GM12878 (cell line): Measurements from ENCODE around the gene OPN4. TPM values are rescaled to one million over a fixed set of nuclear protein-coding genes. Genes with fewer than 3 reads are reported as not detected.

Experiments
- ATAC-seq: fragments of 200-7000 bp; cut with Tn5 transposase; 3 replicates; pipeline ENCODE4 v1.9.1; 2020; ENCODE audit warnings: mild to moderate bottlenecking, moderate library complexity
- BruUV-seq: library from RNA; stranded (reverse); fragments of 400-500 nt; replicated peaks from 2 replicates; lab custom pipeline; 2021; lab: Mats Ljungman, UMichigan
- CTCF ChIA-PET: fragments of 300-600 bp; sonication (Branson Sonifier 250); formaldehyde crosslinking; extraction: SDS; loops from one replicate; lab custom pipeline; 2021; ENCODE audit warnings: inconsistent platforms; lab: Yijun Ruan, JAX
- POLR2A ChIA-PET: fragments of 350-600 bp; formaldehyde crosslinking; extraction: SDS; loops from one replicate; lab custom pipeline; 2021; ENCODE audit warnings: inconsistent platforms; lab: Charles Lee
- RAD21 ChIA-PET: fragments of 300-600 bp; sonication (Branson Sonifier 250); formaldehyde crosslinking; loops from one replicate; lab custom pipeline; 2023; ENCODE audit warnings: antibody characterized with exemption; ENCODE audit not compliant: unreplicated experiment; lab: Charles Lee
- SMC1A ChIA-PET: fragments of 300-600 bp; sonication (Branson Sonifier 250); formaldehyde crosslinking; loops from one replicate; lab custom pipeline; 2023; ENCODE audit not compliant: unreplicated experiment, uncharacterized antibody; lab: Charles Lee
- DNase-seq: peaks from one replicate; pipeline ENCODE4 v3.0.0-alpha.2; 2011; ENCODE audit warnings: low read depth, low spot score
- FAIRE-seq: peaks from 3 replicates; lab custom pipeline; 2011; peaks lifted over from hg19 to GRCh38; lab: Jason Lieb, UNC
- H2AFZ ChIP-seq: 2 replicates; pipeline ENCODE4 v1.6.0; 2011; ENCODE audit warnings: low read depth, low read length, control low read depth; ENCODE audit not compliant: control insufficient read depth
- H3K27ac ChIP-seq: 2 replicates; pipeline ENCODE4 v1.5.1; 2011; ENCODE audit warnings: control low read depth; ENCODE audit not compliant: control insufficient read depth, insufficient read depth
- H3K27me3 ChIP-seq, 2 experiments: replicated peaks in 1 of 2; 2 replicates each; pipeline versions ENCODE4 v1.6.0 to v1.6.1; 2011; ENCODE audit warnings: low read length in 1 of 2; ENCODE audit not compliant: control insufficient read depth in 2 of 2, insufficient read depth in 2 of 2
- H3K36me3 ChIP-seq, 2 experiments: 2 replicates each; pipeline ENCODE4 v1.5.1; 2011; ENCODE audit warnings: low read length in 1 of 2; ENCODE audit not compliant: control insufficient read depth in 2 of 2, insufficient read depth in 2 of 2
- H3K4me1 ChIP-seq: 2 replicates; pipeline ENCODE4 v1.6.1; 2011; ENCODE audit warnings: mild to moderate bottlenecking, low read length, moderate library complexity, mixed read lengths; ENCODE audit not compliant: control insufficient read depth, insufficient read depth
- H3K4me2 ChIP-seq: 2 replicates; pipeline ENCODE4 v1.6.0; 2011; ENCODE audit warnings: control low read depth; ENCODE audit not compliant: control insufficient read depth, insufficient read depth
- H3K4me3 ChIP-seq: fragments of 200-600 bp; sonication (generic); 2 replicates; pipeline ENCODE4 v1.5.1; 2016
- H3K79me2 ChIP-seq: 2 replicates; pipeline ENCODE4 v1.6.0; 2011; ENCODE audit warnings: low read length; ENCODE audit not compliant: control insufficient read depth, insufficient read depth
- H3K9ac ChIP-seq: 2 replicates; pipeline ENCODE4 v1.8.0; 2011; ENCODE audit warnings: low read length, control low read depth, mixed read lengths; ENCODE audit not compliant: control insufficient read depth, insufficient read depth
- H3K9me3 ChIP-seq: replicated peaks from 3 replicates; pipeline ENCODE4 v1.5.1; 2011; ENCODE audit warnings: mild to moderate bottlenecking, low read length; ENCODE audit not compliant: control insufficient read depth, insufficient read depth
- H4K20me1 ChIP-seq: 2 replicates; pipeline ENCODE4 v1.6.0; 2011; ENCODE audit not compliant: control insufficient read depth, insufficient read depth
- BCL11A ChIP-seq: IDR thresholded peaks from 2 replicates; pipeline ENCODE4 v1.6.1; 2011; ENCODE audit warnings: low read depth, low read length
- ESRRA ChIP-seq: IDR thresholded peaks from 2 replicates; pipeline ENCODE4 v1.6.1; 2012; ENCODE audit warnings: mild to moderate bottlenecking, low read length, improper control_type of control experiment
- HDGF ChIP-seq: fragments of 450-650 bp; IDR thresholded peaks from 2 replicates; pipeline ENCODE4 v1.6.1; 2016; ENCODE audit warnings: antibody characterized with exemption
- IKZF2 ChIP-seq, 2 experiments: fragments of 450-650 bp; IDR thresholded peaks; 2 replicates each; pipeline ENCODE4 v1.6.1; 2017; ENCODE audit warnings: mild to moderate bottlenecking in 2 of 2, moderate library complexity in 2 of 2
- NFXL1 ChIP-seq: fragments of 450-650 bp; IDR thresholded peaks from 2 replicates; pipeline ENCODE4 v1.6.1; 2017; ENCODE audit warnings: antibody characterized with exemption, mild to moderate bottlenecking, borderline replicate concordance
- SPI1 ChIP-seq: IDR thresholded peaks from 2 replicates; pipeline ENCODE4 v1.6.1; 2011; ENCODE audit warnings: low read depth, mild to moderate bottlenecking, low read length, moderate library complexity, borderline replicate concordance; ENCODE audit not compliant: insufficient read depth
- ZNF274 ChIP-seq: IDR thresholded peaks from one replicate; pipeline ENCODE4 v1.8.0; 2011; ENCODE audit not compliant: insufficient read length, insufficient read depth
- WGBS: methylation state at CpG from one replicate; pipeline ENCODE4 v1.1.6; 2016; ENCODE audit warnings: low lambda C conversion rate; ENCODE audit not compliant: insufficient replicate concordance, insufficient coverage; ENCODE audit errors: missing lambda C conversion rate; 5-methylcytosine and 5-hydroxymethylcytosine counted together
- in situ Hi-C: fragments of 300-500 bp; cut with MboI; formaldehyde crosslinking; loops from 9 replicates; pipeline ENCODE4 v1.14.3; 2018; ENCODE audit warnings: mixed read lengths
- intact Hi-C: fragments of 100-400 bp; cut with micrococcal nuclease; formaldehyde crosslinking; loops from one replicate; pipeline ENCODE4 v1.14.2; 2022; ENCODE audit not compliant: unreplicated experiment
- polyA plus RNA-seq, 11 experiments: library from polyadenylated mRNA; depleted of rRNA in 4 of 11; unstranded in 6 of 11; stranded (reverse) in 5 of 11; fragments of >200 nt; fragmentation: Nextera tagmentation in 4 of 11; fragmentation: Illumina TruSeq in 1 of 11; extraction: Ambion mirVana in 4 of 11; extraction: Trizol in 1 of 11; gene quantifications; 1 replicate in 1 of 11; 2 replicates in 10 of 11; pipeline versions ENCODE4 v1.2.1 to v1.2.3, GENCODE V29; 2011 to 2016; ENCODE audit warnings: inconsistent platforms in 2 of 11, missing spikeins in 2 of 11, low read depth in 1 of 11
- total RNA-seq, 4 experiments: library from RNA; depleted of rRNA in 3 of 4; stranded (reverse); fragments of >200 nt in 3 of 4; fragmentation: Illumina TruSeq in 1 of 4; extraction: Trizol in 1 of 4; gene quantifications; 2 replicates each; pipeline versions ENCODE4 v1.2.1 to v1.2.3, GENCODE V29; 2013 to 2021
- TF ChIP-seq, protein P1 (sequence below): IDR thresholded peaks from 2 replicates; pipeline ENCODE4 v1.6.1; 2012; ENCODE audit warnings: low read length, inconsistent platforms
- TF ChIP-seq, protein P2 (sequence below): IDR thresholded peaks from 2 replicates; pipeline ENCODE4 v1.6.1; 2011; ENCODE audit warnings: borderline replicate concordance, low read depth, mild to moderate bottlenecking, moderate library complexity, mixed read lengths, low read length; ENCODE audit not compliant: insufficient read depth; ENCODE audit errors: extremely low read length

The OPN4 gene
- total and polyA plus RNA-seq, 10 of the 15 experiments (the other 5 are each of a cell fraction or from before 2014, with no cell fraction given): not detected

- TF ChIP-seq, protein P1, sequence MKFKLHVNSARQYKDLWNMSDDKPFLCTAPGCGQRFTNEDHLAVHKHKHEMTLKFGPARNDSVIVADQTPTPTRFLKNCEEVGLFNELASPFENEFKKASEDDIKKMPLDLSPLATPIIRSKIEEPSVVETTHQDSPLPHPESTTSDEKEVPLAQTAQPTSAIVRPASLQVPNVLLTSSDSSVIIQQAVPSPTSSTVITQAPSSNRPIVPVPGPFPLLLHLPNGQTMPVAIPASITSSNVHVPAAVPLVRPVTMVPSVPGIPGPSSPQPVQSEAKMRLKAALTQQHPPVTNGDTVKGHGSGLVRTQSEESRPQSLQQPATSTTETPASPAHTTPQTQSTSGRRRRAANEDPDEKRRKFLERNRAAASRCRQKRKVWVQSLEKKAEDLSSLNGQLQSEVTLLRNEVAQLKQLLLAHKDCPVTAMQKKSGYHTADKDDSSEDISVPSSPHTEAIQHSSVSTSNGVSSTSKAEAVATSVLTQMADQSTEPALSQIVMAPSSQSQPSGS: no peak
- TF ChIP-seq, protein P2, sequence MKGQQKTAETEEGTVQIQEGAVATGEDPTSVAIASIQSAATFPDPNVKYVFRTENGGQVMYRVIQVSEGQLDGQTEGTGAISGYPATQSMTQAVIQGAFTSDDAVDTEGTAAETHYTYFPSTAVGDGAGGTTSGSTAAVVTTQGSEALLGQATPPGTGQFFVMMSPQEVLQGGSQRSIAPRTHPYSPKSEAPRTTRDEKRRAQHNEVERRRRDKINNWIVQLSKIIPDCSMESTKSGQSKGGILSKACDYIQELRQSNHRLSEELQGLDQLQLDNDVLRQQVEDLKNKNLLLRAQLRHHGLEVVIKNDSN: no peak
- TF ChIP-seq IKZF2 (IDR thresholded peaks at IDR 0.05) (no peak), ESRRA (no peak), HDGF (no peak), ZNF274 (no peak), BCL11A (no peak)
Measured at GRCh38 chr10:86664341-86665217, 10.2 kb downstream of the OPN4 start (continued).

DNA sequence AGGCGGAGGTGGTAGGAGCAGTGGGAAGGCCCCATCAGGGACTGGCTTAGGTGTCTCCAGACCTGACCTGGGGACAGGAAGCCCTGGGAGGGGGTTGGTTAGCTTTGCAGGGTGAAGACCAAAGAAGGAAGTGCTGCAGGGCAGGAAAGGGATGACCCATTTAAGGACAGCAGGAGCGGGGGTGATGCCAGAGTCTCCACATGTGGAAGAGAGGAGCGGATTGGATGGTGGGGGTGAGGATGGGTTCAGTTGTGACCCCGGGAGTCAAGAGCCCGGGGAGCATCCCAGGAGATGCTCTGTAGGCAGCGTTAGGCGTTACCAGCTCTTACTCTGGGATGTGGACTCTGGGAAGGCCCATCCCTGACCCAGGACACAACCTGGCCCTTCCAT, 10.9 kb downstream of the OPN4 start:
- WGBS: 19% methylated on average over 7 of the region's 7 CpGs
- H3K27ac ChIP-seq: no peak overlapping the region
- in situ Hi-C loops: no loop called here
- RAD21 ChIA-PET: interaction anchor here (1.1 kb wide), 1 partner anchor 22 kb away, joined by 3 read pairs; no protein-coding TSS in a partner anchor
- H3K9ac ChIP-seq: no peak overlapping the region
- SMC1A ChIA-PET: no interaction called here
- H3K27me3 ChIP-seq: no peaks in the 10 kb centered on the region
- no peak overlapping the region for H2AFZ ChIP-seq
- CTCF ChIA-PET: interaction anchor here (0.9 kb wide), 1 partner anchor 235 kb away, joined by 3 read pairs; no protein-coding TSS in a partner anchor
- H3K36me3 ChIP-seq: no peaks in the 10 kb centered on the region
- DNase-seq (no peak), ATAC-seq (no peak), FAIRE-seq (no peak)
- H3K4me3 ChIP-seq: no peak overlapping the region
- H3K4me2 ChIP-seq: no peak overlapping the region
- POLR2A ChIA-PET: no interaction called here
- no peaks in the 10 kb centered on the region; the same call in 2 of the 3 replicates for H3K9me3 ChIP-seq
- no peaks in the 10 kb centered on the region for H3K4me1 ChIP-seq
- TF ChIP-seq SPI1 (peak; percentile 12; the same call in 1 of the 2 replicates), NFXL1 (no peak)
- TF ChIP-seq, all 136 proteins: peak for 1
- Histone ChIP-seq H4K20me1 (no peaks in the 10 kb centered on the region), H3K79me2 (no peaks in the 10 kb centered on the region)
- intact Hi-C loops: loop anchor here (10.0 kb wide), 1 partner anchor 270 kb away; no protein-coding TSS in a partner anchor
- no TSS peak for BruUV-seq
